Measurements from ENCODE around the gene CCDC8. TPM values are rescaled to one million over a fixed set of nuclear protein-coding genes. Genes with fewer than 3 reads are reported as not detected.
"Not testable (repeated sequence)": the region's sequence is repeated elsewhere in the genome, so short reads cannot be mapped to it uniquely, and the experiment has no call there.

The CCDC8 gene
- total and polyA plus RNA-seq, 2 of the 4 experiments (the other 2 are of a cell fraction): 9.3 to 10.2 TPM

DNA sequence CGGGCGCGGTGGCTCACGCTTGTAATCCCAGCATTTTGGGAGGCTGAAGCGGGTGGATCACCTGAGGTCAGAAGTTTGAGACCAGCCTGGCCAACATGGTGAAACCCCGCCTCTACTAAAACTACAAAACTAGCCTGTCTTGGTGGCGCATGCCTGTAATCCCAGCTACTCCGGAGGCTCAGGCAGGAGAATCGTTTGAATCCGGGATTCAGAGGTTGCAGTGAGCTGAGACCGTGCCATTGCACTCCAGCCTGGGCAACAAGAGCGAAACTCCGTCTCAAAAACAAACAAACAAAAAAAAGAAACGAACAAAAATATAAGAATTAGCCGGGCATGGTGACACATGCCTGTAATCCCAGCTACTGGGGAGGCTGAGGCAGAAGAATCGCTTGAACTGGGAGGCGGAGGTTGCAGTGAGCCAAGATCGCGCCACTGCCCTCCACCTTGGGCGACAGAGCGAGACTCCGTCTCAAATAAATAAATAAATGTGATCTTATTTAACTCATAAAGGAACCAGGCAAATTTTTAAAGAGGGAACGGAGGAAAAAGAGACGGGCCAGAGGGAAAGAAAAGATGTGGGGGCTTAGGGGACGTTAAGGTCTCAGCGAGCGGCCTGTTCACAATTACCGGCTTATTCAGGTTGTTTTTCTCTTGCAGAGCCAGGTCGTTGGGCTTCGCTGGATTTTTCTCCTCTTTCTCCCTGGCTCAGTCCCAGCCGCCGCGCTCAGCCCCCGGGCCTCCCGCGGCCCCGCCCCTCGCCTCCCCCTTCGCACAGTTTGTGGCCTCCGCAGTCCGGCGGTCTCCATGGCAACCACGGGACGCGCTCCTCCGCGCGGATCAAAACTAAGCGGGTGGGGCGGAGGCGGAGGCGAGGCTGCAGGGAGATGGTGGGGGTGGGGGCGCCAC, 2.7 kb upstream of the CCDC8 start:
- CTCF ChIA-PET: interaction anchor here (0.6 to 1.5 kb wide), 2 partner anchors 60 to 71 kb away, joined by 3 read pairs; no protein-coding TSS in a partner anchor
- H3K79me1 ChIP-seq (ENCODE audit: low read depth in 1 of 2, low read length in 2 of 2): peaks cover 14 to 23% of the 10 kb centered on the region in 2 experiments; a peak in 3 of 4 replicates
- POLR2A ChIA-PET (ENCODE audit: unreplicated experiment); BruUV-seq (replicated peaks); H2BK5ac ChIP-seq (ENCODE audit: low read depth, low read length, poor library complexity, severe bottlenecking); intact Hi-C loops (cut with micrococcal nuclease); dilution Hi-C loops (cut with HindIII; ENCODE audit: low sequenced_read_pairs, unreplicated experiment); H4K5ac ChIP-seq (ENCODE audit: low read depth, low read length); H4K91ac ChIP-seq (ENCODE audit: insufficient read depth, low read depth, low read length); H3K56ac ChIP-seq (ENCODE audit: extremely low read depth, insufficient read depth, low read length); H3K4me1 ChIP-seq (ENCODE audit: control insufficient read depth, insufficient read depth, low read length); H3K9me1 ChIP-seq (ENCODE audit: insufficient read depth, low read length); H3K18ac ChIP-seq (ENCODE audit: low read depth, low read length); H4K20me1 ChIP-seq (ENCODE audit: insufficient read depth, low read length); H3K9me3 ChIP-seq (ENCODE audit: control insufficient read depth, insufficient read depth, low read length); H3K27me3 ChIP-seq (ENCODE audit: control insufficient read depth, insufficient read depth, low read length); H3K36me3 ChIP-seq (ENCODE audit: control insufficient read depth, insufficient read depth, low read length); in situ Hi-C loops (cut with MboI; ENCODE audit: low sequenced_read_pairs); H2BK20ac ChIP-seq (ENCODE audit: low read depth, low read length); H2AK9ac ChIP-seq (replicated peaks; ENCODE audit: low read depth, low read length, poor library complexity): not testable (repeated sequence)
- H3K4ac ChIP-seq (ENCODE audit: low read depth, low read length): peak overlapping the region; percentile 21; the same call in 1 of the 2 replicates
- H3K27ac ChIP-seq (ENCODE audit: insufficient read depth, low read length): 0 out of 2 replicates have a peak overlapping the region, but pooled peaks have one; percentile 11
- peak overlapping the region in 1 of 2 experiments; percentile 44; a peak in 2 of 4 replicates for H4K8ac ChIP-seq (ENCODE audit: low read depth in 2 of 2, low read length in 2 of 2)
- WGBS, 2 experiments (ENCODE audit: extremely low coverage in 2 of 2, insufficient read length in 1 of 2): 2% methylated on average over 10 of the region's 53 CpGs; no CpG with 5 or more reads in 1 of the 2 experiments
- H2AK5ac ChIP-seq (ENCODE audit: low read depth, low read length): 0 out of 2 replicates have a peak overlapping the region, but pooled peaks have one; percentile 25
- DNase-seq (peak; percentile 75), ATAC-seq (ENCODE audit: low read depth) (peak; percentile 78)
- H2BK15ac ChIP-seq (ENCODE audit: low read depth, low read length): 0 out of 3 replicates have a peak overlapping the region, but pooled peaks have one; percentile 50
- H2AFZ ChIP-seq (replicated peaks; ENCODE audit: low read length, poor library complexity): peak overlapping the region; percentile 80
- H2BK120ac ChIP-seq (ENCODE audit: low read depth, low read length): peak overlapping the region; percentile 39; the same call in 1 of the 2 replicates
- peak; percentile 90 for TF ChIP-seq MAZ (IDR thresholded peaks at IDR 0.05; ENCODE audit: borderline replicate concordance, low read depth, low read length)
- 0 out of 2 replicates have a peak, but pooled peaks have one; percentile 31 for TF ChIP-seq MXI1 (IDR thresholded peaks at IDR 0.05; ENCODE audit: borderline replicate concordance, low read depth, low read length)
- H3K4me2 ChIP-seq (ENCODE audit: low read depth, low read length): peak overlapping the region; percentile 80
- peak overlapping the region; percentile 35 for H3K4me3 ChIP-seq (ENCODE audit: insufficient read depth, low read depth, low read length)
- peak overlapping the region; percentile 22; the same call in 1 of the 2 replicates for H3K14ac ChIP-seq (replicated peaks; ENCODE audit: low read depth, low read length)
- H3K23ac ChIP-seq (ENCODE audit: low read depth, low read length): peak overlapping the region; percentile 95; the same call in 1 of the 2 replicates
- H3K9ac ChIP-seq (ENCODE audit: low read depth, low read length): peak overlapping the region; percentile 25; the same call in 1 of the 2 replicates

- 96% methylated on average over 9 of the region's 22 CpGs; no CpG with 5 or more reads in 1 of the 2 experiments for WGBS, 2 experiments (ENCODE audit: extremely low coverage in 2 of 2, insufficient read length in 1 of 2)
- H3K56ac ChIP-seq (ENCODE audit: extremely low read depth, insufficient read depth, low read length); H3K27me3 ChIP-seq (ENCODE audit: control insufficient read depth, insufficient read depth, low read length); H2BK20ac ChIP-seq (ENCODE audit: low read depth, low read length); H2AFZ ChIP-seq (replicated peaks; ENCODE audit: low read length, poor library complexity); H3K18ac ChIP-seq (ENCODE audit: low read depth, low read length); H3K14ac ChIP-seq (replicated peaks; ENCODE audit: low read depth, low read length); H3K9me1 ChIP-seq (ENCODE audit: insufficient read depth, low read length); DNase-seq; H4K91ac ChIP-seq (ENCODE audit: insufficient read depth, low read depth, low read length); H2BK120ac ChIP-seq (ENCODE audit: low read depth, low read length); H2BK15ac ChIP-seq (ENCODE audit: low read depth, low read length); H2BK5ac ChIP-seq (ENCODE audit: low read depth, low read length, poor library complexity, severe bottlenecking); H2AK5ac ChIP-seq (ENCODE audit: low read depth, low read length); dilution Hi-C loops (cut with HindIII; ENCODE audit: low sequenced_read_pairs, unreplicated experiment); H3K36me3 ChIP-seq (ENCODE audit: control insufficient read depth, insufficient read depth, low read length); H2AK9ac ChIP-seq (replicated peaks; ENCODE audit: low read depth, low read length, poor library complexity); H4K5ac ChIP-seq (ENCODE audit: low read depth, low read length); H4K20me1 ChIP-seq (ENCODE audit: insufficient read depth, low read length); H4K8ac ChIP-seq (ENCODE audit: low read depth in 2 of 2, low read length in 2 of 2); intact Hi-C loops (cut with micrococcal nuclease); H3K23ac ChIP-seq (ENCODE audit: low read depth, low read length); H3K4me2 ChIP-seq (ENCODE audit: low read depth, low read length); H3K27ac ChIP-seq (ENCODE audit: insufficient read depth, low read length); H3K9me3 ChIP-seq (ENCODE audit: control insufficient read depth, insufficient read depth, low read length); H3K4me1 ChIP-seq (ENCODE audit: control insufficient read depth, insufficient read depth, low read length); ATAC-seq (ENCODE audit: low read depth); H3K4me3 ChIP-seq (ENCODE audit: insufficient read depth, low read depth, low read length); in situ Hi-C loops (cut with MboI; ENCODE audit: low sequenced_read_pairs); POLR2A ChIA-PET (ENCODE audit: unreplicated experiment); H3K4ac ChIP-seq (ENCODE audit: low read depth, low read length); H3K9ac ChIP-seq (ENCODE audit: low read depth, low read length); BruUV-seq (replicated peaks): not testable (repeated sequence)
- H3K79me1 ChIP-seq (ENCODE audit: low read depth in 1 of 2, low read length in 2 of 2): peaks cover 16 to 34% of the 10 kb centered on the region in 2 experiments; a peak in 3 of 4 replicates
- CTCF ChIA-PET: interaction anchor here (0.7 kb wide), 1 partner anchor 75 kb away, joined by 4 read pairs; no protein-coding TSS in a partner anchor
Observed at GRCh38 chr19:46414899-46415298, 1.5 kb upstream of the CCDC8 start.

Measured in IMR-90 (cell line).